GM12891 (cell line): ENCODE results near the gene LAPTM5.

ENCODE experiments used
- DNase-seq: peaks from one replicate; pipeline ENCODE4 v3.0.0; 2011; ENCODE audit warnings: low spot score; ENCODE audit not compliant: insufficient read length
- FAIRE-seq: peaks from 2 replicates; lab custom pipeline; 2011; peaks lifted over from hg19 to GRCh38; lab: Jason Lieb, UNC
- PAX5 ChIP-seq: IDR thresholded peaks from 2 replicates; pipeline ENCODE4 v1.6.1; 2011; ENCODE audit warnings: low read length, moderate library complexity, mild to moderate bottlenecking; ENCODE audit not compliant: insufficient read depth, severe bottlenecking
- POLR2A ChIP-seq: IDR thresholded peaks from 2 replicates; pipeline ENCODE4 v1.6.1; 2011; ENCODE audit warnings: low read depth, low read length, control low read depth
- POLR2AphosphoS5 ChIP-seq: IDR thresholded peaks from 2 replicates; pipeline ENCODE4 v1.6.1; 2011; ENCODE audit warnings: low read depth, low read length, control low read depth
- POU2F2 ChIP-seq: IDR thresholded peaks from 2 replicates; pipeline ENCODE4 v1.6.1; 2011; ENCODE audit warnings: low read depth, mild to moderate bottlenecking, control low read depth, low read length, moderate library complexity
- SPI1 ChIP-seq: IDR thresholded peaks from 2 replicates; pipeline ENCODE4 v1.6.1; 2011; ENCODE audit warnings: low read depth, low read length, control low read depth
- TAF1 ChIP-seq: IDR thresholded peaks from 2 replicates; pipeline ENCODE4 v1.6.1; 2011; ENCODE audit warnings: low read depth, low read length, control low read depth

LAPTM5 gene

DNA sequence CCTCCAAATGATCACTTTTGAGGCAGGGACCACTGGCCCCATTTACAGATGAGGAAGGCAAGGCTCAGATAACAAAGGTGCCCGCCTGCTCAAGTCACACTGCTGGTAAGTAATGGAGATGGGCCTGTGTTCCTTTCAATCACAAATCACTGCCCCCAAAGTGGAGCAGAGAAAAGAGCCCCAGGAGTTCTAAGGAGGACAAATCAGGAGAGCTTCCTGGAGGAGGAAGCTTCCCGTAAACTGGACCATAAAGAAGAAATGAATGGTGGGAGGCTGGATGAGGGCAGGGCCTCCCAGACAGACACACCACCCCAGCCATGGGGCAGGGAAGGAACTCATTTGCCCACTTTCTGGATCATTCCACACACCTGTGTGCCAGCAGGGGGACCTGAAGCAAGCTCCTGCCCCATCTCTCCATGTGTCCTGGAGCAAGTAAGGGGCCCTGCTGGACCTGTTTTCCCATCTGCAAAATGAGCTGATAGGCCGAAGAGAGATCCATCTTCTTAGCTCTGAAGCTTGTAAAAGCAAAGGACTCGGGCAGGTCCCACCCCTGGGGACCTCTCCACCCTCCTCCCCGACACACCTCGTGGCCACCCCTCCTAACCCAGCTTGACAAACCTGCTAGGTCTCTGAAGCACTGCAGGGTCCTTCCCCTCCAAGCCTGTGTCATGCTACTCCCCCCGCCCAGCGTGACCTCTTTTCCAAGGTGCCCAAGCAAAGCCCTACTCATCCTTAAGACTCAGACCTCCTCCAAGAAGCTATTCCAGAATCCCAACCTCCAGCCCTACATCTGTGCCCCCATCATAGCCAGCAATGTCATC, 5.5 kb downstream of the LAPTM5 start:
- peak; percentile 26; the same call in 1 of the 2 replicates for TF ChIP-seq POLR2A
- no peak for TF ChIP-seq SPI1
- FAIRE-seq: peak; percentile 56

DNA sequence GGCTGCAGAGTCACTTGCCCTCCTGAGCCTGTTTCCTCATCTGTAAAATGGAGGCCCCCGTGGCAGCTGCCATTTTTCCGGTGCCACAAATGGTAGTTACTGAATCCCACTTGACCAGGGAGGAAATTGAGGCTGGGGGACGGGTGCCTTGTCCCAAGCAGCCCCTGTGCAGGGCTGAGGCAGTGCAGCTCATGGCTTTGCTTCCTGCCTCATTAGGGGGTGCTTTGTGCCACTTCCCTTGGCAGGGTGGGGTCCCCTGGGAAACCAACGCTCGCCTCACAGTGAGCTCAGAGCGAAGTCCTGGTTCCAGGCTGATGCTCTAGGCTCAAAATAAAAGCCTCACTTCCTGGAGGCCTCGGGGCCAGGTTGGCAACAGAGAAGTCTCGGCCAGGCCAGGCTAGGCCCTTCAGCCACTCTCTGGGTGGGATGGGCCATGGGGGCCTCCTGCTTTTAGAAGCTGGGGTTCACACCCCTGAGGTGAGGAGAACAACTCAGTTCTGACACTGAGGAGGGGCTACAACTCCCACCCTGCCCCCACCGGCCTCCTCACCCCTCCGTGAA, 6.8 kb downstream of the LAPTM5 start:
- TF ChIP-seq TAF1: peak; percentile 26; the same call in 1 of the 2 replicates
- TF ChIP-seq POLR2A: no peak
- peak; percentile 70 for TF ChIP-seq PAX5
- peak; percentile 46 for TF ChIP-seq SPI1
- no peak for DNase-seq
- peak; percentile 93 for FAIRE-seq

More for the DNA sequence above, 5.5 kb downstream of the LAPTM5 start:
- no peak for DNase-seq

DNA sequence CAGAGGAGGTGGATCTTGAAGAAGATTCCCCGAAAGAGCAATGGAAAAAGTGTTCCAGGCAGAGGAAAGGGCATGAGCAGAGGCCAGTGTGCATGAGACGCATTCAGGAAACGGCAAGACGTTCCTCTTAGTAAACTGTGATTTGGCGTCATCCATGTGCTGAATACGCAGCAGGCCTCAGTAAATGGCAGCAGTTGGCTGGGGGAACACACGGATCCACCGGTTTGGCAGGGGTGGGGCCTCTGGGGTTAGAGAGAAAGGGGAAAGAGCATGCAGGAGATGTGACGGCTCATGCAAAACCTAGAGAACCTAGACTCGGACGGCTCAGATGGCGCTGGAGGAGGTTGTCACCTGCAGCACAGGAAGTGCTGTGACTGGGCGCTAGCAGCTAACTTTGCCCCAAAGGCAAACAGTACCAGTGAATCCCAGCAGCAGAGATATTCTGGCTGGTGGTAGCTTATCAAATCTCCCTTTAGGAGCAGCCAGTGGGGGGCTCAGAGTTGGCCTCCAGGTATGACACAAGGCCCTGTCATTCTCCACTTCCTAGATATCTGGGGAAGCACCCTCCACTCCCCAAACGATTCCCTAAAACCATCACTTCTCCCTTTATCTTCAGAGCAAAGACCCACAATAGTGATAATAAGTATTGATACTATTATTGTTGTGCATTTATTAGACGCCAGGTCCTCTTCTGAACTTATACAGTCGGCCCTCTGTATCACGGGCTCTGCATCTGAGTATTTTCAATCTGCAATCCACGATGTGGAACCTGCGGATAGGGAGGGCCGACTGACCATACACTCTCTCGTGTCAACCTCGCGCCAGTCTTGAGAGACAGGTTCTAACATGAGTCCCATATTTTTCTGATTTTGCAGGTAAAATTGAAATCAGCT, 7.6 kb downstream of the LAPTM5 start:
- peak; percentile 97 for FAIRE-seq
- no peak for DNase-seq
- TF ChIP-seq SPI1: peak; percentile 53
- TF ChIP-seq POU2F2: no peak
- TF ChIP-seq POLR2A: peak; percentile 69
- TF ChIP-seq PAX5: no peak
- peak; percentile 48; the same call in 1 of the 2 replicates for TF ChIP-seq POLR2AphosphoS5
- peak; percentile 51; the same call in 1 of the 2 replicates for TF ChIP-seq TAF1

DNA sequence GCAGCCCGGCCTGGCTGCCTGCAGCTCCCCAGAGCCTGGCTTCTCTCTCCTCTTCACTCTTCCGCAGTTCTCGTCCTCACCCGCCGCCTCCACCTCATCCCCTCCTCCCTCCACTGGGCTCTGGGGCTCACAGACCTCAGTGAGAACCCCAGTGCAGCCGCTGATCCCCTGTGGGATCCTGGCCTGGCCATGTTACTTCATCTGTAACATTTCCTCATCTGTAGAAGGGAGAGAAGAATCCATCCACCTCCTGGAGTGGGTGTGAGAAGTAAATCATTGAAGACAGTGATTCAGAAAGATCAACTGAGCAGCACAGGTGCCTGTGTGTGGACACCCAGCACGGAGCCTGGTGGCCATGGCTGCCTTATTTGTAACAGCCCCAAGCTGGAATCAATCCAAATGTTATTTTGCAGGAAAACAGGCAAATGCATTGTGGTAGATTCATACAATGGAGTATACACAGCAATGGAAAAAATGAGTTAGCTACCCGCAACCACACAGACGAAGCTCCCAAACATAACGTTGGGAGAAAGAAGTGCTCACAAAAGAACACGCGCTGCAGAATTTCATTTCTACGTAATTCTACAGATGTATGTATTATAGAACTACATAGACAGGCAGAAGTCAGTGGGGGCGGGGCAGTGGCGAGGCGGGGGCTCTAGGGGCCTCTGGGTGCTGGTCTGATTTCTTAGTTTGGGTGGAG, 8.7 kb downstream of the LAPTM5 start:
- FAIRE-seq (peak; percentile 69), DNase-seq (no peak)
- no peak for TF ChIP-seq TAF1
- TF ChIP-seq POLR2A: no peak
- no peak for TF ChIP-seq POU2F2
- TF ChIP-seq PAX5: no peak
- no peak for TF ChIP-seq SPI1
- no peak; the same call in 1 of the 2 replicates for TF ChIP-seq POLR2AphosphoS5

DNA sequence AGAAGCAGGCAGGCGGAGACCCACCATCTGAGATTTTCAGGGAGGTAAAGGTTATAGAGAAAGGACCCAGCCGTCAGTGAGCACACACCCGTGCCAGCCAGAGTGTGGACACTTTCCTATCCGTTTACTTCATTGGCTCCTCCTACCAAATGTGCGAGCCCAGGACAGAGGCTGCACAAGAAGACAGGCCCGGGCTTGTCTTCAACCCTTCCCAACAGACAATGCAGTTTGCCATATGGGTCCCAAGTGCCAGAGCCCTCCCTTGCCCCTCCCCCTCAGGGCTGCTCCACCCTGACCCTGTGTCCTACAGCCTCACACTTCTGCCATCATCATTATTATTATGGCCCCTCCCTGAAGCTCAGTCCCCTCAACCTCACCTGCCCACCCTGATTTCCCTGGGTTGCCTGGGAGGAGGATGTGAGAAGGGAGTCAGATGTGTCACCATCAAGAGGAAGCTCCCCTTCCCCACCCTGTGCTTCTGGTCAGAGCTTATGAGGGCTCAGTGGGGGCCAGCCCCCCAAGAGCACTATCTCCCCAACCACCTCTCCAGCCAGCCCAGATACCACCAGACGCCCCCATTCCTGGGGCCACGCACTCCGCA, 9.4 kb downstream of the LAPTM5 start:
- peak; percentile 24; the same call in 1 of the 2 replicates for TF ChIP-seq POLR2A
- TF ChIP-seq POLR2AphosphoS5: no peak; the same call in 1 of the 2 replicates
- DNase-seq (no peak), FAIRE-seq (no peak)

DNA sequence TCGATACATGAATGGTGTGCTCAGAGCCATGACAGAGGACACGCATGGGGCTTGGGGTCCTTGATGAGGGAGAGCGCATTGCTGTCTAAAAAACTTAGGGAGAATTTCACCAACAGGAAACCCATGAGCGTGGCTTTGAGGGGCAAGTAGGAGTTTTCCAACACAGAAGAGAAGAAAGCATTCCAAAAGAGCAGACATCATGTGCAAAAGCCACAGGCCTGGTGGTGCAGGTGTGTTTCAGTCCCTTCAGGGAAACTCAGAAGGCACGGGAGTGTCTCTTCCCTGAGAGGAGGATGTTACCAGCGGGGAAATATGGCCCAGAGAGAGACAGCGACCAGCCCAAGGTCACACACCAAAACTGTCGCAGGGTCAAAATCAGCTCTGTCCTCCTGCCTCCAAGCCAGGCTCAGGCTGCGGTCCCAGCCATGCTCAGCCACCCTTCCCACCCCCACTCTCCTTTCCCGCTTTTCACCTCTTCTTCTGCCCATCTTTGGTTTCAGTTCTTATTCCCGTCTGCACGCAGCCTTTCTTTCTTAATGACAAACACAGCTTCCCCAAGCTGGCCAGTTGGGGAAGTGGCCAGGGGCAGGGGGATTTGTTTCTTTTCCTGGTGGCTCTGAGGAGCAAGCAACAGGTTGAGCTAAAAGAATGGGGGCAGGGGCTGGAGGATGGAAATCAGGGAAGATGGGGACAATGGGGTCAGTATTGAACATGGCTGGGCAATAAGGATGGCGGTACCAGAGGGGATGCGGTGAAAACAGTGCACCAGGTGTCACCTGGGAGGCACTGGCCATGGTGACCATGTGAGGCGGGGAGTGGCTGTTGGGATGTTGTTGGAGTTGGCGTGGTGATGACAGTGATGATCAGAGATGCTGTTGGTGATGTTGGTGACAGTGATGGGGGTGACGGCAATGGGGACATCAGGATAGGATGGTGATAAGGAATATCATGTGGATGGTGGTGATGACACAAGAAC, 10.3 kb downstream of the LAPTM5 start:
- FAIRE-seq (peak; percentile 93), DNase-seq (no peak)
- peak; percentile 63 for TF ChIP-seq POLR2A
- TF ChIP-seq POLR2AphosphoS5: peak; percentile 74
- TF ChIP-seq PAX5: no peak
- peak; percentile 53; the same call in 1 of the 2 replicates for TF ChIP-seq POU2F2
- TF ChIP-seq SPI1: peak; percentile 68
- no peak; the same call in 1 of the 2 replicates for TF ChIP-seq TAF1

DNA sequence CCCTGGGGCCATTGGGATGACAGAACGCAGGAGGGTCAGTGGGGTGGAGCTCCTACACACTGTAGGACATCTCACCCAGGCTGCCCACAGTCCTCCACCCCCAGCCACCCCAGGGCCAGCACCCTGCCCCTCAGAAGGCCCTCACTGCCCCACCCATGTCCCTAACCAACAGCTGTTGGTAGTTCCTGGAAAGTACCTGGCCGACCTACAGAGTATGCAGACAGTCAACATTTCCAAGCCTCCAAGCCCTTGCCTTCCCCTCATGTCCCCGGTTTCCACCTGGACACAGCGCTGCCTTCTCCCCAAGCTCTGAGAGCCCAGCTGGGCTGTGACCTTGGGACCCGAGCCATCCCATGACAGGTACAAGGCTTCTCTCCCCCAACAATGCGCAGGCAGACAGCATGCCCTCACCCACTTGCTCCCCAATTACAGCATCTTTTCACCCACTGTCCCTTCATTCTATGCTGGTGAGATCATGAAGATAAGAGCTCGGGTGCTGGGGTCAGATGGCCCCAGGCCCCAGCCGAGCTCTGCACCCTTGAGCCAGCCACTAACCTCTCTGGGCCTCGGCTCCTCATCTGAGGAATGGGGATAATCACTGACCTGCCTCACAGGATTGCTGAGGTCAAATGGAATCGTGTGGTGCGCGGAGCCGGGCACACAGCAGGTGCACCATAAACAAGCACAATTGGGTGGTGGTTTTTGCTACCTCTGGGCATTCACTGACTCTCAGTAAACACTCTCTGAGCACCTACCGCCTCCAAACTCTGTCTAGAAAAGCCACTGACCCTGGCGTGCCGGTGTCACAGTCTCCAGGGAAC, 11.2 kb downstream of the LAPTM5 start:
- DNase-seq: no peak
- peak; percentile 81 for FAIRE-seq
- TF ChIP-seq POLR2A (no peak; the same call in 1 of the 2 replicates), TAF1 (no peak; the same call in 1 of the 2 replicates), POU2F2 (no peak), SPI1 (no peak), PAX5 (no peak), POLR2AphosphoS5 (no peak)
